ENCODE data around the gene HIRA. TPM values are rescaled to one million over a fixed set of nuclear protein-coding genes. Genes with fewer than 3 reads are reported as not detected.

The HIRA gene
- total RNA-seq, 1 donor from 2014 or later = 32.7 TPM

GRCh38 chr22:19291580-19292457, 139.7 kb downstream of the HIRA start, which contains the start of gene CLTCL1:
CLTCL1 (minus strand) TSS chr22:19291719; CDS start chr22:19291641, 78 bp downstream.
- ATAC-seq (ENCODE audit: low read depth) = peak; percentile 78
- peak within 1 kb of the TSS; percentile 91 for H3K4me3 Mint-ChIP-seq
- no peaks in the 10 kb centered on the region for H3K9me3 Mint-ChIP-seq
- no peaks in the 10 kb centered on the region for H3K36me3 Mint-ChIP-seq (ENCODE audit: low read depth)
- peaks cover 12% of the 10 kb centered on the region for H3K27me3 Mint-ChIP-seq
- CTCF ChIA-PET = interaction anchor here (0.5 to 1.1 kb wide), 3 partner anchors 69 to 338 kb away, joined by 3 to 4 read pairs (median 3); no protein-coding TSS in a partner anchor
- no peak for TF ChIP-seq CTCF (IDR thresholded peaks at IDR 0.05)
- peak within 1 kb of the TSS; percentile 83 for H3K27ac Mint-ChIP-seq
- POLR2A ChIA-PET = interaction anchor here (0.6 to 2.9 kb wide), 9 partner anchors 11 to 328 kb away, joined by 3 to 38 read pairs (median 5); partner anchors contain the start of genes C22orf39, HIRA and MRPL40
- H3K4me1 Mint-ChIP-seq = peaks cover 18% of the 10 kb centered on the region
- peak; percentile 75 for DNase-seq
- intact Hi-C loops (cut with micrococcal nuclease) = loop anchor here (1.0 to 10.0 kb wide), 8 partner anchors 69 to 1565 kb away; partner anchors contain the start of genes C22orf39, CDC45, ESS2 and MRPL40

GRCh38 chr22:19291218-19291579, 140.3 kb downstream of the HIRA start:
- peaks cover 12% of the 10 kb centered on the region for H3K27me3 Mint-ChIP-seq
- ATAC-seq (ENCODE audit: low read depth) (peak; percentile 43), DNase-seq (no peak)
- H3K36me3 Mint-ChIP-seq (ENCODE audit: low read depth) = no peaks in the 10 kb centered on the region
- intact Hi-C loops (cut with micrococcal nuclease) = loop anchor here (1.0 to 10.0 kb wide), 8 partner anchors 70 to 1566 kb away; partner anchors contain the start of genes C22orf39, CDC45, ESS2 and MRPL40
- H3K4me1 Mint-ChIP-seq = peaks cover 18% of the 10 kb centered on the region
- TF ChIP-seq CTCF (IDR thresholded peaks at IDR 0.05) = no peak
- CTCF ChIA-PET = no interaction called here
- peak overlapping the region; percentile 82 for H3K4me3 Mint-ChIP-seq
- POLR2A ChIA-PET = interaction anchor here (0.6 to 2.9 kb wide), 8 partner anchors 69 to 329 kb away, joined by 3 to 38 read pairs (median 6); partner anchors contain the start of genes C22orf39, HIRA and MRPL40
- H3K27ac Mint-ChIP-seq = no peak overlapping the region
- no peaks in the 10 kb centered on the region for H3K9me3 Mint-ChIP-seq

GRCh38 chr22:19290400-19291217, 140.9 kb downstream of the HIRA start:
- no peak for DNase-seq
- TF ChIP-seq CTCF (IDR thresholded peaks at IDR 0.05) = no peak
- Mint-ChIP-seq H3K27me3 (peaks cover 12% of the 10 kb centered on the region), H3K9me3 (no peaks in the 10 kb centered on the region), H3K4me1 (peaks cover 18% of the 10 kb centered on the region), H3K4me3 (peak overlapping the region; percentile 82), H3K36me3 (ENCODE audit: low read depth) (no peaks in the 10 kb centered on the region), H3K27ac (no peak overlapping the region)
- ChIA-PET CTCF (no interaction called here), POLR2A (interaction anchor here (1.8 to 2.9 kb wide), 2 partner anchors 69 to 329 kb away, joined by 4 to 38 read pairs; no protein-coding TSS in a partner anchor)
- intact Hi-C loops (cut with micrococcal nuclease) = loop anchor here (1.0 to 10.0 kb wide), 8 partner anchors 70 to 1567 kb away; partner anchors contain the start of genes C22orf39, CDC45, ESS2 and MRPL40
- no peak for ATAC-seq (ENCODE audit: low read depth)

GRCh38 chr22:19289475-19290161, 141.9 kb downstream of the HIRA start:
- ATAC-seq (ENCODE audit: low read depth) (no peak), DNase-seq (no peak)
- no peak for TF ChIP-seq CTCF (IDR thresholded peaks at IDR 0.05)
- Mint-ChIP-seq H3K4me3 (peak overlapping the region; percentile 11), H3K4me1 (peaks cover 18% of the 10 kb centered on the region), H3K27me3 (peaks cover 12% of the 10 kb centered on the region), H3K9me3 (no peaks in the 10 kb centered on the region), H3K27ac (no peak overlapping the region), H3K36me3 (ENCODE audit: low read depth) (no peaks in the 10 kb centered on the region)
- ChIA-PET POLR2A (no interaction called here), CTCF (no interaction called here)
- intact Hi-C loops (cut with micrococcal nuclease) = loop anchor here (2.0 to 10.0 kb wide), 7 partner anchors 71 to 1568 kb away; partner anchors contain the start of genes C22orf39, CDC45, ESS2 and PI4KA

All from activated B cell treated with CpG ODN at 0.5 μM for 24 hours (primary cell).